ENCODE measurements around the gene PLN.

Gene PLN

DNA sequence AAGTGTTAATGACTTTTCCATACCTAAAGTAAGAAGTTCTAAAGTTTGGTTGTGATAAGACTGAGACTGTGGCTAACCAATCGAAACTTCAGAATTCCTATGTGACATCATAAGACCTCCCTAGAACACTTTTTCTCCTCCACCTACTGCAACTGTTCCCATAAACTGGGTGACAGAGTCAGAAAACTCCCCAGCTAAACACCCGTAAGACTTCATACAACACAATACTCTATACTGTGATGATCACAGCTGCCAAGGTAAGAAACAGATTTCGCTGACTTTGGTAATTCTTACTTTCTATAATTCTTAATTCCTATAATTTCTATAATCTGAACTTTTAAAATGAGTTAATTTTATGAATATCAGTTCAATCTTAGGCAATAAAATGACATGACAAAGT is at the start of gene PLN:
TSS of gene PLN (plus strand) at position 161 of the 400 bp plus-strand sequence. CDS start 10,626 bp downstream, outside the sequence.
- no peak for DNase-seq (ENCODE audit: low read depth)
- TF ChIP-seq CTCF (conservative IDR thresholded peaks at IDR 0.05; ENCODE audit: low read depth, low read length), result no peak
- no peak within 1 kb of the TSS for H3K4me3 ChIP-seq (ENCODE audit: low read depth, low read length)

DNA sequence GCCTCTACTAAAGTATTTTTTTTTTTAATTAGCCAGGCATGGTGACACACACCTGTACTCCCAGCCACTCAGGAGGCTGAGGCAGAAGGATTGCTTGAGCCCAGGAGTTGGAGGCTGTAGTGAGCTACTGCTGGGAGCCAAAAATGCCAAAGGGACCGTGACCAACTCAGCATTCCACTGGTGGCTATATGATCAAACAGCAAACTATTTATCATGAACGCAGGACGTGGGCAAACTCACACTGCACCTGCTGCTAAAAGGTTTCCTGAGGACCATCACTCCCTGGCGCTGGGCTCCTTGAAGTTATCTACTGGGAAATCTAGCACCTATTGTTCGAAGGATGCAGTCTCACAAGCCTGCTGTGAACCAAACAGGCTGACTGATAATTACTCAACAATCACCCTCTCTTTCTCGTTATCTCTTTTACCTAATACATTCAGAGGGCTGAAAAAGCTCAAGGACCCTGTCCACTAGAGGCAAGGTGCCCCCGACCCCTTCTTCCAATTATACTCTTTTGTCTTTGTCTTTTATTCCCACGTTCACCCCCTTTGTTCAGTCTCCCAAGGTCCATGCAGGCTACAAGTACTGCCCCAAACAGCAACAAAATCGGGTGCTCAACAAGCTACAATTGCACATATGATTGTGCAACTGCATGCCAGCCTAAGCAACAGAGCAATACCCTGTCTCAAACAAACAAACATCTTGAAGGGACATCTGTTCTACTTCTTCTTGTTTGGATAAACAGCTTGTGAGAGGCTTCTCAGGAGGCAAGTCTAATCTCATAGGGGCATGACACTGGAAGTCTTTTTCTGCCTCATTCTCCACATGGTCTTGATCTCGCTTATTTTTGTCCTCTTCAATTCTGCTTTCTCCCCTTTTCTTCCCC is 47.7 kb upstream of the PLN start:
- DNase-seq (ENCODE audit: low read depth), result no peak

GRCh38 chr6:118501099-118501498 is 47.0 kb upstream of the PLN start:
- H3K4me3 ChIP-seq (ENCODE audit: low read depth, low read length), result no peak overlapping the region
- no peak for TF ChIP-seq CTCF (conservative IDR thresholded peaks at IDR 0.05; ENCODE audit: low read depth, low read length)
- no peak for DNase-seq (ENCODE audit: low read depth)

More for the DNA sequence above, 47.7 kb upstream of the PLN start:
- no peak overlapping the region for H3K4me3 ChIP-seq (ENCODE audit: low read depth, low read length)
- TF ChIP-seq CTCF (conservative IDR thresholded peaks at IDR 0.05; ENCODE audit: low read depth, low read length), result no peak

GRCh38 chr6:118501765-118502164 is 46.3 kb upstream of the PLN start:
- TF ChIP-seq CTCF (conservative IDR thresholded peaks at IDR 0.05; ENCODE audit: low read depth, low read length), result no peak
- DNase-seq (ENCODE audit: low read depth), result no peak
- no peak overlapping the region for H3K4me3 ChIP-seq (ENCODE audit: low read depth, low read length)

GRCh38 chr6:118502169-118502568 is 45.9 kb upstream of the PLN start:
- no peak overlapping the region for H3K4me3 ChIP-seq (ENCODE audit: low read depth, low read length)
- no peak for DNase-seq (ENCODE audit: low read depth)
- no peak for TF ChIP-seq CTCF (conservative IDR thresholded peaks at IDR 0.05; ENCODE audit: low read depth, low read length)

GRCh38 chr6:118504611-118505010 is 43.5 kb upstream of the PLN start:
- no peak overlapping the region for H3K4me3 ChIP-seq (ENCODE audit: low read depth, low read length)
- DNase-seq (ENCODE audit: low read depth), result no peak
- TF ChIP-seq CTCF (conservative IDR thresholded peaks at IDR 0.05; ENCODE audit: low read depth, low read length), result no peak

- no peak for TF ChIP-seq CTCF (conservative IDR thresholded peaks at IDR 0.05; ENCODE audit: low read depth, low read length)
- DNase-seq (ENCODE audit: low read depth), result no peak
- H3K4me3 ChIP-seq (ENCODE audit: low read depth, low read length), result no peak overlapping the region
Observed at GRCh38 chr6:118505656-118506055, 42.4 kb upstream of the PLN start.
